GM18498 (cell line): Measurements from ENCODE around the gene LPCAT3.
A peak's percentile ranks its signal among the peaks of the same experiment; 100 is the strongest.

Source experiments
- ATAC-seq: cut with Tn5 transposase; IDR thresholded peaks from one replicate; pipeline ENCODE4 v1.9.1; 2021; ENCODE audit warnings: mild to moderate bottlenecking, moderate library complexity; ENCODE audit not compliant: unreplicated experiment

LPCAT3 gene

GRCh38 chr12:6941267-6941666 is 77.0 kb downstream of the LPCAT3 start:
- ATAC-seq, result no peak

GRCh38 chr12:6939191-6939540 is 79.1 kb downstream of the LPCAT3 start:
- ATAC-seq, result no peak

- ATAC-seq, result no peak
These were observed 79.7 kb downstream of the LPCAT3 start for GRCh38 chr12:6938353-6939190.

- ATAC-seq, result peak; percentile 91
These were observed 80.6 kb downstream of the LPCAT3 start for GRCh38 chr12:6937481-6938352.

- no peak for ATAC-seq
These were observed 81.4 kb downstream of the LPCAT3 start for GRCh38 chr12:6936636-6937480.

GRCh38 chr12:6936194-6936635 is 82.1 kb downstream of the LPCAT3 start:
- ATAC-seq, result no peak

- ATAC-seq, result no peak
These were observed 82.7 kb downstream of the LPCAT3 start for GRCh38 chr12:6935371-6936193.

GRCh38 chr12:6934110-6934509 is 84.2 kb downstream of the LPCAT3 start:
- no peak for ATAC-seq

- no peak for ATAC-seq
These were observed 85.5 kb downstream of the LPCAT3 start for GRCh38 chr12:6932766-6933165.

GRCh38 chr12:6929466-6930452 is 88.5 kb downstream of the LPCAT3 start:
- no peak for ATAC-seq

- ATAC-seq, result no peak
These were observed 89.4 kb downstream of the LPCAT3 start for GRCh38 chr12:6928703-6929407.

GRCh38 chr12:6928022-6928702 is 90.1 kb downstream of the LPCAT3 start:
- no peak for ATAC-seq

GRCh38 chr12:6927379-6928021 is 90.8 kb downstream of the LPCAT3 start, which contains the start of gene ATN1:
TSS of gene ATN1 (plus strand) at chr12:6927959. CDS start at chr12:6934002, 6,043 bp downstream.
- no peak for ATAC-seq
